ENCODE measurements around the gene CGB1. TPM values are rescaled to one million over a fixed set of nuclear protein-coding genes. Genes with fewer than 3 reads are reported as not detected.

CGB1 gene
- total and polyA plus RNA-seq, 2 of the 8 experiments (the other 6 are each of a cell fraction or from before 2014, with no cell fraction given) = not detected

- Histone ChIP-seq H4K20me1 (replicated peaks in 1 of 2; ENCODE audit: control insufficient read depth in 1 of 2, insufficient read depth in 2 of 2, low read length in 2 of 2) (peaks cover 3 to 9% of the 10 kb centered on the region in 2 experiments), H3K4ac (replicated peaks; ENCODE audit: insufficient read length, low read depth, low read length) (no peak overlapping the region), H3K23ac (ENCODE audit: insufficient read length) (no peak overlapping the region), H3K27me3 (replicated peaks in 1 of 4; ENCODE audit: control insufficient read depth in 3 of 4, extremely low read depth in 1 of 4, insufficient read depth in 3 of 4, low read length in 3 of 4) (no peaks in the 10 kb centered on the region), H4K5ac (ENCODE audit: insufficient read length, low read depth, low read length) (no peak overlapping the region), H3K18ac (ENCODE audit: extremely low read depth, low read length) (no peak overlapping the region), H3K4me3 (ENCODE audit: extremely low read depth in 1 of 4, insufficient read depth in 2 of 4, low read depth in 3 of 4, low read length in 4 of 4) (no peak overlapping the region), H3K14ac (ENCODE audit: insufficient read length) (no peak overlapping the region), H2BK20ac (ENCODE audit: low read length) (no peak overlapping the region), H3K27ac (ENCODE audit: low read depth, low read length) (no peak overlapping the region), H2BK5ac (ENCODE audit: low read depth, low read length) (no peak overlapping the region), H3K23me2 (ENCODE audit: low read depth, low read length) (no peaks in the 10 kb centered on the region), H3K4me1 (replicated peaks in 1 of 4; ENCODE audit: control insufficient read depth in 3 of 4, insufficient read depth in 4 of 4, low read length in 3 of 4) (no peaks in the 10 kb centered on the region), H3K79me2 (ENCODE audit: control insufficient read depth in 1 of 2, insufficient read depth in 2 of 2, low read length in 2 of 2) (no peaks in the 10 kb centered on the region), H2BK120ac (replicated peaks; ENCODE audit: low read depth, low read length) (no peak overlapping the region), H2BK15ac (ENCODE audit: low read length) (no peak overlapping the region), H3K9me3 (ENCODE audit: insufficient read depth in 2 of 2, low read depth in 1 of 2, low read length in 1 of 2) (no peaks in the 10 kb centered on the region), H3K79me1 (ENCODE audit: low read depth, low read length) (peaks cover 1% of the 10 kb centered on the region; the same call in 1 of the 2 replicates), H3K4me2 (ENCODE audit: insufficient read depth in 1 of 2, low read depth in 2 of 2, low read length in 2 of 2) (no peak overlapping the region), H2AK5ac (ENCODE audit: low read depth, low read length) (no peak overlapping the region), H2BK12ac (ENCODE audit: low read depth, low read length) (no peak overlapping the region), H4K8ac (ENCODE audit: extremely low read depth, insufficient read depth, low read length) (no peak overlapping the region), H4K91ac (replicated peaks; ENCODE audit: insufficient read length, low read length) (no peak overlapping the region), H2AFZ (ENCODE audit: low read length) (no peak overlapping the region), H3K9ac (replicated peaks in 1 of 4; ENCODE audit: extremely low read depth in 1 of 4, low read depth in 3 of 4, low read length in 3 of 4) (no peak overlapping the region), H3K56ac (replicated peaks; ENCODE audit: insufficient read length, low read depth, low read length) (no peak overlapping the region), H3K36me3 (ENCODE audit: control insufficient read depth in 2 of 4, insufficient read depth in 4 of 4, low read length in 3 of 4) (peaks cover 15 to 42% (median 31%) of the 10 kb centered on the region in 4 experiments; a peak in 7 of 8 replicates)
- no peak for DNase-seq (ENCODE audit: low read depth in 1 of 2, low spot score in 2 of 2)
- no peak for FAIRE-seq
- TF ChIP-seq EGR1 (IDR thresholded peaks at IDR 0.05; ENCODE audit: borderline replicate concordance, low read depth, low read length) = no peak
- TF ChIP-seq TAF1 (IDR thresholded peaks at IDR 0.05; ENCODE audit: low read depth, low read length) = no peak
- WGBS, 2 experiments (ENCODE audit: extremely low coverage in 1 of 2, insufficient coverage in 1 of 2, insufficient read length in 1 of 2, insufficient replicate concordance in 2 of 2, low coverage in 1 of 2, low lambda C conversion rate in 2 of 2, missing lambda C conversion rate in 1 of 2) = 89% methylated on average over 17 of the region's 17 CpGs; no CpG with 5 or more reads in 1 of the 2 experiments
- CTCF ChIA-PET (ENCODE audit: partially characterized antibody) = interaction anchor here (1.1 to 6.2 kb wide), 2 partner anchors 13 to 48 kb away, joined by 3 to 66 read pairs; no protein-coding TSS in a partner anchor
- POLR2A ChIA-PET (ENCODE audit: partially characterized antibody) = interaction anchor here (2.9 kb wide), 1 partner anchor 11 kb away, joined by 11 read pairs; no protein-coding TSS in a partner anchor
These were observed 25.5 kb downstream of the CGB1 start for GRCh38 chr19:49011194-49011593.

Measured in H1 (cell line).